ENCODE results near the gene SGF29.
"Not testable (repeated sequence)": the region's sequence is repeated elsewhere in the genome, so short reads cannot be mapped to it uniquely, and the experiment has no call there.

The SGF29 gene

DNA sequence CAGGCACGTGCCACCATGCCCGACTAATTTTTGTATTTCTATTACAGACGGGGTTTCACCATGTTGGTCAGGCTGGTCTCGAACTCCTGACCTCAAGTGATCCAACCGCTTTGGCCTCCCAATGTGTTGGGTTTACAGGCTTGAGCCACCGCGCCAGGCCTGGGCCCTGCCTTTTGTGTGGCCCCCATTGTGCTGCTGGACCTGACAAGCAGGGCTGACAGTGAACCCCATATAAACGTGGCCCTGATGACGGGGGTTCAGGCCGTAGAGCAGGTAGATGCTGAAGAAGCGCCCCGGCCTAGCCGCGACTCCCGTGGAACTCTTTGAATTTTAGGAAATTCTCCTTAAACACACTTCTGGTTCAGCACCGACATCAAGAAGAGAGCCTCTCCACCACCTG, 60.8 kb downstream of the SGF29 start:
- not testable (repeated sequence) for DNase-seq; H3K27ac Mint-ChIP-seq; H3K9me3 Mint-ChIP-seq; H3K4me3 Mint-ChIP-seq; ATAC-seq (replicated peaks); H3K36me3 Mint-ChIP-seq; H3K27me3 Mint-ChIP-seq
- H3K4me1 Mint-ChIP-seq: peaks cover 13 to 18% of the 10 kb centered on the region in 2 donors

DNA sequence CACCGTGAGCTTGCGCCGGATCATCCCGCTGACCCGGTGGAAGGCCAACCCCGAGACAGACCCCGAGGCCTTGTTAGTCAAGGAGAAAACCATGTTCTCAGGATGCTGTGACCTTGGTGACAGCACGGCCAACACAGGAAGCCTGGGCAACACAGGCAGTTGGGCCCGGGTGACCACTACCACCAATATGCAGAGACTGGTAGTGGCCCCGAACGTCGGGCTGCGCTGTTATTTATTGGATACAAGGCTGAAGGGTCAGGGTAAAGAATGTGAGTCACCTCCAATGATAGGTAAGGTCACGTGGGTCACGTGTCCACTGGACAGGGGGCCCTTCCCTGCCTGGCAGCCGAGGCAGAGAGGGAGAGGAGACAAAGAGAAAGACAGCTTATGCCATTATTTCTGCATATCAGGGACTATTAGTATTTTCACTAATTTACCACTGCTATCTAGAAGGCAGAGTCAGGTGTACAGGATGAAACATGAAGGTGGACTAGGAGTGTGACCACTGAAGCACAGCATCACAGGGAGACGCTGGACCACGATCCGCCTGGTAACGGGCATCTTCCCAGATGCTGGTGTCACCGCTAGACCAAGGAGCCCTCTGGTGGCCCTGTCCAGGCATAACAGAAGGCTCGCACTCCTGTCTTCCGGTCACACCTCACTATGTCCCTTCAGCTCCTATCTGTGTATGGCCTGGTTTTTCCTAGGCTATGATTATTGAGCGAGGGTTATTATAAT, 61.9 kb downstream of the SGF29 start:
- not testable (repeated sequence) for DNase-seq; ATAC-seq (replicated peaks)

DNA sequence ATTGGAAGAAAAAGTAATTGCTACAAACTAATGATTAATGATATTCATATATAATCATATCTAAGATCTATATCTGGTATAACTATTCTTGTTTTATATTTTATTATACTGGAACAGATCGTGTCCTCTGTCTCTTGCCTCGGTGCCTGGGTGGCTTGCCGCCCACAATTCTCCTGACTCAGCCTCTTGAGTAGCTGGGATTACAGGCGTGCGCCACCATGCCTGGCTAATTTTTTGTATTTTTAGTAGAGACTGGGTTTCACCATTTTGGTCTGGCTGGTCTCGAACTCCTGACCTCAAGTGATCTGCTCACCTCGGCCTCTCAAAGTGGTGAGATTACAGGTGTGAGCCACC, 62.5 kb downstream of the SGF29 start:
- not testable (repeated sequence) for DNase-seq; ATAC-seq (replicated peaks); H3K9me3 Mint-ChIP-seq; H3K27ac Mint-ChIP-seq; H3K27me3 Mint-ChIP-seq; H3K4me1 Mint-ChIP-seq; H3K36me3 Mint-ChIP-seq; H3K4me3 Mint-ChIP-seq

More for the DNA sequence above, 61.9 kb downstream of the SGF29 start:
- not testable (repeated sequence) for H3K27ac Mint-ChIP-seq, H3K36me3 Mint-ChIP-seq, H3K9me3 Mint-ChIP-seq, H3K27me3 Mint-ChIP-seq, H3K4me3 Mint-ChIP-seq
- H3K4me1 Mint-ChIP-seq: peaks cover 6 to 10% of the 10 kb centered on the region in 2 donors

DNA sequence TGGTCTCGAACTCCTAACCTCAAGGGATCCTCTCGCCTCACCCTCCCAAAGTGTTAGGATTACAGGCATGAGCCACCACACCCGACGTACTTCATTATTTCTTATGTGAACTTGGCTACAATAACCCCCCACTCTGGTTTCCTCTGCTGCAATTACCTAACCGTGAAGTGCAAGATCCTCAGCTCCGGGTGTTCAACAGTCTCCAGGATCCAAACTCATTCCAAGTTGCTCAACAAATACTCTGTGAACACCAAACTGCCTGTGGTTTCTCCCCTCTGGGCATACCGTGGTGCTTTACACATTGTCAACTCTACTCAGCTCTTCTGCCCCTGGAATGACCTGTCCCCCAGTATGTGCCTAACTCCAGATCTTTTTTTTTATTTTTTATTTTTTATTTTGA, 62.9 kb downstream of the SGF29 start:
- Mint-ChIP-seq H3K27me3 (no peaks in the 10 kb centered on the region), H3K27ac (no peak overlapping the region), H3K36me3 (no peaks in the 10 kb centered on the region), H3K9me3 (no peaks in the 10 kb centered on the region), H3K4me3 (no peak overlapping the region), H3K4me1 (peaks cover 4 to 9% of the 10 kb centered on the region in 2 donors)
- DNase-seq: no peak
- no peak for ATAC-seq (replicated peaks)

DNA sequence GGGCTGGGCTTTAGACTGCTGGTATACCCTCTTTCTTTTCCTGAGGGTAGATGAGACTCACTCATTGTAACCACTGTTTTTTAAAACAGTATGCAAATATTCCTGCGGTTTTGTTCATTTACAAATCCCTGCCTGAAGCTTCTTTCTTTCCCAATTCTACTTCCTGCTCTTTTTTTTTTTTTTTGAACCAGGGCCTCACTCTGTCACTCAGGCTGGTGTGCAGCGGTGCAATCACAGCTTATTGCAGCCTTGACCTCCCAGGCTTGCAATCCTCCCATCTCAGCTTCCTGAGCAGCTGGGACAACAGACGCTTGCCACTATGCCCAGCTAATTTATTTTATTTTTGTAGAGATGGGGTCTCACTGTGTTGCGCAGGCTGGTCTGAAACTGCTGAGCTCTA, 64.2 kb downstream of the SGF29 start:
- Mint-ChIP-seq H3K4me3 (no peak overlapping the region), H3K27me3 (no peaks in the 10 kb centered on the region), H3K36me3 (no peaks in the 10 kb centered on the region), H3K4me1 (peaks cover 6 to 18% of the 10 kb centered on the region in 2 donors), H3K27ac (no peak overlapping the region), H3K9me3 (no peaks in the 10 kb centered on the region)
- no peak for DNase-seq
- ATAC-seq (replicated peaks): no peak

DNA sequence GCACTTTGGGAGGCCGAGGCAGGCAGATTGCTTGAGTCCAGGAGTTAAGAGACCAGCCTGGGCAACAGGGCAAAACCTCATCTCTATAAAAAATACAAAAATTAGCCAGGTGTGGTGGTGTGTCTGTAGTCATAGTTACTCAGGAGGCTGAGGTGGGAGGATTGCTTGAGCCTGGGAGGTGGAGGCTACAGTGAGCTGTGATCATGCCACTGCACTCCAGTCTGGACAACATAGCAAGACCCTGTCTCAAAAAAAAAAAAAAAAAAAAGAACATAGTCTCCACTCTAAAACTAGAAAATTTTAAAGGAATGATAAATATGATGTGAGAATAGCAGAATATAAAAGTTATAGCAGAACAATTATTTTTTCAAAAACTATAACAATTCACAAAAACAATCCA, 66.6 kb downstream of the SGF29 start:
- H3K4me3 Mint-ChIP-seq; ATAC-seq (replicated peaks); H3K9me3 Mint-ChIP-seq; DNase-seq; H3K27ac Mint-ChIP-seq; H3K36me3 Mint-ChIP-seq: not testable (repeated sequence)
- H3K27me3 Mint-ChIP-seq: peaks cover 0 to 17% of the 10 kb centered on the region in 2 donors
- H3K4me1 Mint-ChIP-seq: peaks cover 8 to 32% of the 10 kb centered on the region in 2 donors

DNA sequence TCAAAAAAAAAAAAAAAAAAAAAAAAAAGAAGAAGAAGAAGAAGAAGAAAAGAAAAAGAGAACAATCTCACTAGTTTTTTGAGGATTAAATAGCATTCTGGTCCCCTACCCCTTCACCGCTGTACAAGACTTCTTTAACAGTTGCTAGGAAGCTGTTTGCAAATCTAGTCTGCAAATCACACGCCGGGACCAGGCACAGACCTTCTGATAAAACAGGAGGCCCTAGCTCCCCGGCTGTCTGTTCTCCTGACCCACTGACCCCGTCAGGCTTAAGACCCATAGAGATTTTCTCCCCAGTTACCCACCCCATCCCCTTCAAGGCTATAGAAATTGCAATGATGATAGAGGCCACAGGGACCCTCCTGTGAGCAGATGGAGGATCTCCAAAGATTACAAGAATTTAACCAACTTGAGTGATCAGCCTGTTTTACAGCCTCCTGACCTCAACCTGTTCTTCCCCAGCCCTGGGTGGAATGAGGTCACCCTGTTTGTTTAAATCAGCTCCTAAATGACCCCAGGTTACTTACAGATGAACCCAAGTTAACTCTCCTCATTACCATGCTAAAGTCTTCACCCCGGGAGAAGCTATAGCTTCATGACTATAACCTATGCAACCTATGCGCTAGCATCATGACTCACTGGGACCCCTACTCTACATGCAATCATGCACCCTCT, 67.9 kb downstream of the SGF29 start:
- Mint-ChIP-seq H3K9me3 (no peaks in the 10 kb centered on the region), H3K36me3 (no peaks in the 10 kb centered on the region), H3K27ac (no peak overlapping the region), H3K27me3 (peaks cover 0 to 22% of the 10 kb centered on the region in 2 donors), H3K4me1 (peaks cover 8 to 32% of the 10 kb centered on the region in 2 donors), H3K4me3 (no peak overlapping the region)
- DNase-seq: no peak
- ATAC-seq (replicated peaks): no peak

DNA sequence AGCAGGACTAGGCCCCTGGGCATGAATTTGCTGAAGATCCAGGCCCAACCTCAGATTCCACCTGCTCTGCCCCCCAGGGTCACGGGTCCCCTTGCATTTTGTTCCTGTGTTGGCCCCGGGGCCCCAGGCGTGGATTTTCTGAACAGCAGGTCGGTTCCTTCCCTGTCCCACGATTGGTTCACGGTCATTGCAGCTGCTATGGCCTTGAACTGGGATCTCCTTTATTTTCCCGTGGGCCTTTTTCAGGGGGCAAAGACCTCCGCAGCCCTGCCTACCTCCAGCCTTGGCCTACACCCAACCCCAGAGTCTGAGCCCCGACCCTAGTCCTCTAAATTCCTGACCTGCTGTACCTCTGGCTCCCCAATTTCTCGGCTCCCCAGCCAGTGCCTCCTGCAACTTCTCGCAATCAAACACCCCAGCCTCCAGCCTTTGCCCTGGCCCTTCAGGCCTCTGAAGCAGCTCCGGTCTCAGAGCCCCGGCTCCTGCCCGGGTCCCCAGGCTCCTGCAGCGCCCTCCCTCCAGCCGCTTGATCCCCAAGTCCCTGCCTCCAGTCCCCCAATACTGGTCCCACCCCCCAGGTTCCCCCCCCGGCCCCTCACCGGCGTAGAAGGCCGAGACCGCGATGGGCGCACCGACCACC, 68.9 kb downstream of the SGF29 start:
- DNase-seq, H3K36me3 Mint-ChIP-seq, H3K9me3 Mint-ChIP-seq: not testable (repeated sequence)
- ATAC-seq (replicated peaks): peak; percentile 25 to 32
- Mint-ChIP-seq H3K4me3 (peak overlapping the region; percentile 80 to 85), H3K27ac (peak overlapping the region; percentile 59), H3K4me1 (peaks cover 7 to 28% of the 10 kb centered on the region in 2 donors), H3K27me3 (peaks cover 0 to 22% of the 10 kb centered on the region in 2 donors)

DNA sequence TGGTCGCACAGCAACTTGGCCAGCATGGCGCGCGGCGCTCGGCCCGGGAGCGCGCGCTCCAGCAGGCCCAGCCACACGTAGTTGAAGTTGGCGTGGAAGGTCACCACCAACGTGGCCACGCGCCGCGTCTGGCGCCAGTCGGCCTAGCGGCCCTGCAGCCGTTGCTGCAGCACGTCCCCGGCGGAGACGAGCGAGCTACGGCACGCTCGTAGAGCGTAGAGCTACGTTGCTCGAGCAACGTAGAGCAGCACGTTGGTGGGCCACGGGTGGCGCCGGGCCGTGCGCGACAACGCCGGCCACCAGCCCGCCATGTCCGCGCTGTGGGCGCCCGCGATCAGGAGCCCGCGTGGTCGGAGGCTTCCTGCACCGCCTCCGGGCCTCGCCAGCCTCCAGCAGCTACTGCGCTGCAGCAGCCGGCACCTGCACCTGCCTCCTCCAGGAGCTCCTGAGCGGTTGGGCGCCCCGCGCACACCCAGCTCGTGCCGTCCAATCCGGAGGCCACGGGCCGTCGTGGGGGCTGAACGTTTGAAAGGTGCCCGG, 69.5 kb downstream of the SGF29 start:
- H3K27ac Mint-ChIP-seq: peak overlapping the region; percentile 31
- H3K27me3 Mint-ChIP-seq: peaks cover 0 to 22% of the 10 kb centered on the region in 2 donors
- H3K9me3 Mint-ChIP-seq: no peaks in the 10 kb centered on the region
- no peaks in the 10 kb centered on the region for H3K36me3 Mint-ChIP-seq
- DNase-seq (peak; percentile 43), ATAC-seq (replicated peaks) (peak; percentile 91 to 94)
- peaks cover 4 to 23% of the 10 kb centered on the region in 2 donors for H3K4me1 Mint-ChIP-seq
- peak overlapping the region; percentile 80 to 85 for H3K4me3 Mint-ChIP-seq

DNA sequence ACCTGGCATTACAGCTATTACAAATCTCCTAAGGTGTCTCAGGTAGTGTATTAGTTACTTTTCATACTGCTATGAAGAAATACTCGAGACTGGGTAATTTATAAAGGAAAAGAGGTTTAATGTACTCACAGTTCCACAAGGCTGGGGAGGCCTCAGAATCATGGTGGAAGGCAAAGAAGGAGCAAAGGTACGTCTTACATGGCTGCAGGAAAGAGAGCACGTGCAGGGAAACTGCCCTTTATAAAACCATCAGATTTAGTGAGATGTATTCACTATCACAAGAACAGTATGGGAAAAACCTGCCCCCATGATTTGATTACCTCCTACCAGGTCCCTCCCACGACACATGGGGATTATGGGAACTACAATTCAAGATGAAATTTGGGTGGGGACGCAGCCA, 77.2 kb downstream of the SGF29 start:
- not testable (repeated sequence) for DNase-seq

DNA sequence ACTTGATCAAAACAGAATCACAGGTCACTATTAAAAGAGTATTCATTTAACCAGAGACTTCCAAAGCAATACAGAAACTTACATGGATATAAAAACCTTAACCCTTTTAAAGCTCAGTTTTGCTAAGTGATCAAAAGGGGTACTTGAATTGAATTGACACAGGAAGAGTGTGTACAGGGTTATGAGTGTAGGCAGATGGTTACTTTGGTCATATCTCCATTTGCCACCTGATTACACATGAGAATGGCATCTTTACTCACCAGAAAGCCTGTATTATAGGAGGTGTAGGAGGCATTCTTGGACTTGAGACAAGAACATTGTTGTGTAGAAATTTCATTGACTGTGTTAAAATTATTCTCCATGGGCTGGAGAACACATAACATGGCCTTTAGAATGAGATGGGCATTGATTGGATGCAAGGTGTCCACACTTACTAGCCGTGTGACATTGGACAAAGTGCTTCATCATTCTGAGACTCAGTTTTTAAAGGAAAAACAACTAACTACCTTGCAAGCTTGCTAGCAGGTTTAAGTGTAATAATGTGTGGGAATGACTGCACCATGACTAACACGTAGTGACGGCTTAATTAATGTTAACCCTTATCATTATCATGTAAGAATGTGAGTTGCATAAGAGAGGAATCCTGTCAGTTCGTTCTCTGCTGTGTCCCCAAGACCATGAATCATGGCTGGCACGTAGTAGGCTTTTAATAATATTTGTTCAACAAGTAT, 82.5 kb downstream of the SGF29 start:
- H3K4me3 Mint-ChIP-seq, H3K36me3 Mint-ChIP-seq: not testable (repeated sequence)

More for the DNA sequence above, 77.2 kb downstream of the SGF29 start:
- not testable (repeated sequence) for H3K4me3 Mint-ChIP-seq; ATAC-seq (replicated peaks); H3K4me1 Mint-ChIP-seq; H3K36me3 Mint-ChIP-seq; H3K27ac Mint-ChIP-seq; H3K9me3 Mint-ChIP-seq; H3K27me3 Mint-ChIP-seq

DNA sequence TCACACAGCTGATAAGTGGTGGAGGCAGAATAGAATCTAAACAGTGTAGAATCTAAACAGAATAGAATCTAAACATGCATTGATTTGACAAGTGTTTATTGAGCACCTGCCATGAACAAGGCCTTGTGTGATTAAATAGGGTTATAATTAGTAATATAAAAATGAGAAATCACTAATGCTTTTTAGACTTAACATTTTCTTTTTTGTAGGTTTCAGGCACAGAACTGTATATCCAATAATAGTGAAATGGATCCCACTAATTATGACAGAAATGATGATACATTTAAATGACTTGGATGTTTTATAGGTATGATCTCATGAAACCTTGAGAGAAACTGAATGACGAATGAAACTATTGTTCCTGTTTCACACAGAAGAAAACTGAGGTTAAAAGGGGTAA, 84.0 kb downstream of the SGF29 start, which contains the start of gene NPIPB8:
Gene NPIPB8, plus strand, starts transcription at position 301 of the 400 bp plus-strand sequence. CDS start 296 bp downstream, outside the sequence.
- H3K4me3 Mint-ChIP-seq; DNase-seq; H3K9me3 Mint-ChIP-seq; H3K4me1 Mint-ChIP-seq; H3K27me3 Mint-ChIP-seq; ATAC-seq (replicated peaks); H3K36me3 Mint-ChIP-seq; H3K27ac Mint-ChIP-seq: not testable (repeated sequence)

More for the DNA sequence above, 82.5 kb downstream of the SGF29 start:
- H3K9me3 Mint-ChIP-seq; ATAC-seq (replicated peaks); H3K4me1 Mint-ChIP-seq; H3K27ac Mint-ChIP-seq; DNase-seq; H3K27me3 Mint-ChIP-seq: not testable (repeated sequence)

DNA sequence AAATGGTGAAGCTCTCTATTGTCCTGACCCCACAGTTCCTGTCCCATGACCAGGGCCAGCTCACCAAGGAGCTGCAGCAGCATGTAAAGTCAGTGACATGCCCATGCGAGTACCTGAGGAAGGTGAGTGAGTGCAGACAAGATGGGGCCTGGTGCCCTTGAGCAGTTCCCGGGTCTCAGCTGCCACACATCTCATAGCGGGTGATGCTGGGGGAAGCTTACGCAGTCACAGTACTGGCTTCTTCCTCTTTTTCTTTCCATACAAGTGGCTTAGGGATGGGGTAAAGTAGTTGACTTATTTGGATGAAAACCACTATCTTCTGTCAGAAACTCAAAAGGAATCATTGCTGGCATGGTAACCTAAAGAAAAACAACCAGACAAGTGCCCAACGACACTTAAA, 84.6 kb downstream of the SGF29 start:
- H3K9me3 Mint-ChIP-seq; H3K4me3 Mint-ChIP-seq; DNase-seq; H3K36me3 Mint-ChIP-seq; ATAC-seq (replicated peaks); H3K4me1 Mint-ChIP-seq; H3K27ac Mint-ChIP-seq; H3K27me3 Mint-ChIP-seq: not testable (repeated sequence)

DNA sequence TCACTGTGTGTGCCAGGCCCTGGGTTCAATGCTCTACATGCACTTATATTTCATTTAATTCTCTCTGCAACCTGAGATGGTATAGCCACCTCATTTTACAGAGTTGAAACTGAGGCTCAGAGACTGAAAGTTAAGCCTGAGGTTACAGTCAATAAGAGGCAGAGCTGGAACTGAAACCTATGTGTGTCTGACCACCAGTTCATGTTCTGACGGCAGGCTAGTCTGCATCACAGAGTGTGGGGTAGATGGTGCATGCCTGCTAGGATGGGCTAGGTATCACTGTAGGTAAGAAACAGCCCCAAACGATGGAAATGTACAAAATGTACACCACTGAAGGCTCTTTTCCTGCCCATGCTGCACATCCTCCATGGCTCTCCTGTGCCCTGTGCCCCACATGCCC, 86.2 kb downstream of the SGF29 start:
- peak; percentile 34 for DNase-seq
- not testable (repeated sequence) for H3K27ac Mint-ChIP-seq; H3K36me3 Mint-ChIP-seq; H3K9me3 Mint-ChIP-seq; H3K4me1 Mint-ChIP-seq; ATAC-seq (replicated peaks); H3K27me3 Mint-ChIP-seq; H3K4me3 Mint-ChIP-seq

Data from stimulated activated naive B cell treated with anti-CD40 and anti-IgM and Interleukin-4, amounts not matched to agents 10 μg/mL and 1 μg/mL and 100 μg/mL, for 72 hours (primary cell).